HCEC 1CT (cell line): Measurements from ENCODE around the gene BARHL2.

ENCODE experiments used
- DNase-seq: peaks from one replicate; pipeline ENCODE4 v3.0.0-alpha.2; 2017

The BARHL2 gene

DNA sequence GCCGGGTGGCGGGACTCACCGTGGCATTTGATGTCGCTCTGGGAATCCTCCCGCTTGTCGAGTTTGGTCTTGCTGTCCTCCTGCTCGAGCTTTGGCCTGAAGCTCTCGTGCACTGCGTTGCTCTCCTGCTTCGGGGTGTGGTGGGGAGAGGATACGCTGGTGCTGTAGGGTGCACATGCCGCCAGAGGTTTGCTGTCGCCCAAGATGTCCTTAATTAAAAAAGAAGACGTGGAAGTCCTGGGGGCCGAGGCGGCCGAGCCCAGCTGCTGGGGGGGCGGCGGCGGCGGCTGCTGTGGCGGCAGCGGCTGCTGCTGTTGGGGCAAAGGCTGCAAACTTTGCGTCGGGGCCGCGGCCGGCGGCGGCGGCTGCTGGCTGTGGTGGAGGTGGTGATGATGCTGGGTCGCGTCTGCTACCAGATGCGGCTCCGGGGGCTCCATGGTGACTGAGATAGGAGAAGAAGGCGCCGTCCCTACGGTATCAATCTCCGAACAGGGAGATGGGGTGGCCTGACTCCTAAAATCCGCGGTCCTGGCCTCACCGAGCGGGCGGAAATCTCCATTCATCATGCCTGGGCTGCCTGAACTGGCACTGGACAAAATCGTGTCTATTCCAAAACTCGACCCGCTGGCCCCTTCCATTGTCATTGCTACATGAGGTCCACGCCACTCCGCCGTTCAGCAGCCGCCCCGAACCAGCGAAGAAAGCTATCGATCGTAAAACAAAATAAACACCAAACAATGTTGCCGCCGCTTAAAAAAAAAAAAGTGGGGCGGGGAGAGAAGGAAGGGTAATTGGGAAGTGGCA, at the start of gene BARHL2:
BARHL2 (minus strand) TSS at position 751 of the 804 bp plus-strand sequence; CDS start at position 644, 107 bp downstream.
- DNase-seq, result no peak

DNA sequence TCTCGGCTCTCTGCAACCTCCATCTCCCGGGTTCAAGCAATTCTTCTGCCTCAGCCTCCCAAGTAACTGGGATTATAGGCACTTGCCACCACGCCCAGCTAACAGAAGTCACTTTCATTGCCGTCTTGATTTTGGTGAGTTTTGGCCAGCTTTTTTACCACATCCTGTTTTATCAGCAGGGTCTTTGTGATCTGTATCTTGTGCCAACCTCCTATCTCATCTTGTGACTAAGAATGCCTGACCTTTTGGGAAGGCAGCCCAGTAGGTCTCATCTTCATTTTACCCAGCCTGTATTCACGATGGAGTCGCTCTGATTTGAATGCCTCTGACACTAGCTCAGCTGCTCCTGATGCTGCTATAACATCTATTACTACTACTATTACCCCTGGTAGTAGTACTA, 46.8 kb upstream of the BARHL2 start:
- DNase-seq, result no peak

GRCh38 chr1:90763506-90763905, 46.4 kb upstream of the BARHL2 start:
- DNase-seq, result no peak

- no peak for DNase-seq
Measured at GRCh38 chr1:90761781-90762589, 44.9 kb upstream of the BARHL2 start.

DNA sequence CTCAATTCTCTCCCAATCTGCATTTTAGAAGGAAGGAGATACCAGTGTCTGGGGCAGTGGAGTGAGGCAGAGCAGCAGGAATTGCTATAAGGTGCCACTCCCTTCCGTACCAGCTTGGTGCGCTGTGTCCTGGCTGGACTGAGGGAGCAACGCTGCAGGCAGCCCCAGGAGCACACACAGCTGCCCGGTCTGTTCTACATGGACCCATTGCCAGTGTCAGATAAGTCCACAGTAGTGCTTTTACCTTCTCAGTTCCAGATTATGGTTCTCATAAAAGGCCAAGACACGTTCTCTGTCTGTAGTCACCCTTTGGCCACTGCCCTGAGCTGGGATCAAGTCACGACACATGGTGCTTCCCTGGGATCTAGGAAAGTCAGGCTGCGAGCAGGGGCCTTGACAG, 44.1 kb upstream of the BARHL2 start:
- DNase-seq, result no peak

DNA sequence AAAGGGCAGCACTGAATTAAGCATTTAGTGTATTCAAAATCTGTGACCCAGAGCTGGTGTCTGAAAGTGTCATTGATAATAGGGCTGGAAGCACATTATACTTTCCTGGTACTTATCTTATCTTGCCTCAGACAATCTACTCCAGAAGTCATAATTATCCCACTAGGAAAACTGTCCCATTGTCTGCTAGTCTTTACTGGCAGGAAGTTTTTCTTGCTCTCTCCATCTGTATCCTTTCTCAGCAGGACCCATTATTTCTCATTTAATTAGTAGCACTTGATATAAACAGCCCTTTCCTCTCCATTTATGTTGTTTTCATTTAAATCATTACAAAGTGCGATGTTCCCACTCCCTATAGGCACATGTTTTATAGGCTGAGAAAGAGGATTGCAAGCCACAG, 36.5 kb upstream of the BARHL2 start:
- no peak for DNase-seq

DNA sequence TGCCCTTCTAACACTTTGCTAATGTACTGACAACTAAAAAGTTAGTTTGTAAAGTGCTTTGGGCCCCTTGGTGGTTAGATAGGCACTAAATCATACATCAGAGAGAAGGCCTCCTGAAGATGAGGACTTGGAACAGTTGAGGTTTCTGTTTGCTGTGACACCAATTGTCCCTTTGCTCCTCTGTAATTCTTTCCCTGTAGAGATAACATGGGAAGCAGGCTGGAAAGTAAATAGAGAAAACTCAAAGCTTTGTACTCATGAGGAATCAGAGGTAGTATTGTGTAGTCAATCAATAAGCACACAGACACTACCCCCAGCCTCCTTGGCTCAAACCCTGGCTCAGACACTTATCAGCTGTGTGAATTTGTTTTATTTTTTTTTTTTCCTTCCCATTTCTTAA, 31.6 kb upstream of the BARHL2 start:
- DNase-seq, result no peak

GRCh38 chr1:90746857-90747256, 29.8 kb upstream of the BARHL2 start:
- DNase-seq, result no peak

GRCh38 chr1:90745972-90746371, 28.9 kb upstream of the BARHL2 start:
- no peak for DNase-seq

- no peak for DNase-seq
Measured at GRCh38 chr1:90732136-90732535, 15.0 kb upstream of the BARHL2 start.

DNA sequence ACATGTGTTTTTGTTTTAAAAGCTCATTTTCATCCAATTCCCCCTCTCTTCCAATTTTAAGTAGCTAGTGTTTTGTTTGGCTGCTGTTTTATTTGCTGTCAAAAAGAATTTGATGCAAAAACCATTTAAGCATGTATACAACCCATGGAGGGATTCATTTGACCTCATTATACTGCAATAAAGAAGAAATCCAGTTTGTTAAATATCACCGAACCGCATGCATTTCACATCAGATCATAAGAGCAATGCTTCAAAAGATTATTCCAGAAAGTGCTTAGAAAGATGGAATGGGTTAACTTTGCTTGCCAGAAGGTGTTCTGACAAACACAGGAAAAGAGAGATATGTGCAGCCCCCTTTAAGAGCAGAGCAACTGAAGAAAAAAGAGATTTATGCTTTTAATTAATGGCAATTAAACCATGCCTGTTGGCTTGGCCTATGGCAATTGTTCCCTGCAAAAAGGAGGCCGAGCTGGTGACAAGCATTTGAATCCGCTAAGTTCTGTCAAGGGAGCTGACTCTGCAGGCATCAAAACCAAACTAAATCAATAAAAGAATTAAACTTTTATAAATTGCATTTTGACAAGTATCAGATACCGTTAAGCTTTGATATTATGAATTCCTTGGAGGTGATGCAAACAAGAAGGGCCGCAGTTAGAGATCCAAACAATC, 14.4 kb upstream of the BARHL2 start:
- DNase-seq, result no peak

DNA sequence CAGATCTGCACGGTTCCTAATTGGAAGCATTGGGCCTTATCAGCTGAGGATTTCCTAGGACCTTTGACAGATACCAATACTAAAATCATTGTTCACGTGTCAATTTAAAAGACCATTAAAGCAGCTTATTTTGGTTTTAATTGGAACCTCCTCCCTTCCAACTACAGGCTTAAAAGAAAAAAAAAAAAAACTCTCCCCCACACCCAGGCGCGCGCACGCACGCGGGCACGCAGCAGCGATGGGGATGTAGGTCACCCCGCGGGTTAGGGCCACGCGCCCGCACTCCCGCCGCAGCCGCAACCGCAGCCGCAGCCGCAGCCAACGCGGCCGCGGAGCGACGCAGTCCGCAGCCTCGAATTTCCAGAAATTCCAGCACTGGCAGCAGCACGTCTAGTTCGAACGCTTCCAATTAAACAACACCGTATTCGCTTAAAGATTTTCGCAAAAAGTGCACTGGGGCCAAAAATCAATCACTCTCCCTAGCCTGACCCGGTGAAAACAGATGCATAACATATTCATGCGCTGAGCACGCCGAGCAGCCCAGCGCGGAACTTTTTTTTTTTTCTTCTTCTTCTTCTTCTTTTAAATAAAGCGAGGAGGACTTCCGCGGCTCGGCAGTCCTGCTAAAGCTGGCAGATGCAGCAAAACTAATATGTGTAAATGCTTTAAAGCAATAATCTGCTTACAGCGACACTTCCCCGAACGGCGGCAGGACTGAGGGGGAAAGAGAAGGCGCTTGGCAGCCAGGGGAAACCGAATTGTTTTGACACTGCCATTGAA, 13.3 kb upstream of the BARHL2 start:
- no peak for DNase-seq

DNA sequence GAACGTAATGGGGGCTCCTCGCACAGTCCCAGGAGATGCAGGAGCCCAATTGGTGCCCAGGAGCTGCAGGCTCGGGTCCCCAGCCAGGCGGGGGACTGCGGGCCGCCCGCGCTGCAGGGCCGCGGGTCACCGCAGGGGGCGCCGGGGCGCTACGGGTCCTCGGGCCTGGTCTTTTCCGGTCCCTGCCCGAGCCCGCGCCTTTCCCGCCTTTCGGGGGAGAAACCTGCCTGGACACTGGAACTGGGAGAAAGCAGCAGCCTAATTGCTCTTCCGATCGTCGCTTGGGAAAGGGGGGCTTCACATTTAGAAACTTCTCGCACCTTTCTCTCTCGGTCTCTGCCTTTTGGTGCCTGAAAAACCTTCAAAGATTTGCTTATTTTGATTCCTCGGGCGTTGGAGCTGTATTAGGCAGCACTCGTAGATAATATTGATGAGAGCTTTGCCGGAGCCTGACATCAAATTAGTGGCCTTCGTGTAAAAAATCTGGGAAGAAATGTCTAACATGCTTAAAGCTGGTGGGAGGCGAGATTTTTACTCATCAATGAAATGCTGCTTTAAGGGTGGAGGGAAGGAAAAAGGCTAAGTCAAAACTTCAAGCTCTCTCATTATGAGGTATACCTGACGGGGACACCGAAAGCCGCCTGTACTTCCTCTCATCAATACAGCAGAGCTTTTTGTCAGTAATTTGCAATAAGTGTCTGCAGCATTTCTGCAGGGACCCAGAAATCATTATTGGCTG, 12.6 kb upstream of the BARHL2 start:
- DNase-seq, result no peak

GRCh38 chr1:90728502-90729287, 11.6 kb upstream of the BARHL2 start:
- no peak for DNase-seq

DNA sequence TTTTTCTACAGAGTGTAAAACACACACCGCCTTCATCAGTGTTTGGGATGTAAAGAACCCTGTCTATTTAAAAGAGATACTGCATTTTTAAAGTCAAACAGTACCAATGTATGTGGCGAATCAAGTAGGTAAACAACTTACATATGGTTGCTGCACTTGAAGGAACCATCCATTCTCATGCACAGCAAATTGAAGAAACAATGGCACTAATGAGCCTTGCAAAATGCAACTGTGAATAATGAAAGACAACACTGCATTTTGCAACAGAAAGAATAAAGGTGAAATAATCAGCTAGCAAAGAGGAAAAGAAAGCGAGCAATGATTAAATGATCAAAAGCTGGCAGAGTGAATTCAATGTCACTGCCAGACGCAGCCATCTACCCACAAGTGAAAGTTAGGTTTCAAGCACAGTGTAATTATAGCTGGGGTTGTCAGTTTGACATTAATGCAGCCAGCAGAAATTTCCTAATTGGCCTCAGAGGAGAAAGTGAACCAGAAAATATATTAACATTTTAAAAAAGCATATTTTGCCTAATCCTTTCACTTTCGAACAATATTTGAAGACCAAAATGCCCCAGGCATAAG, 10.9 kb upstream of the BARHL2 start:
- DNase-seq, result no peak

- DNase-seq, result no peak
Measured at GRCh38 chr1:90726986-90727480, 9.9 kb upstream of the BARHL2 start.

GRCh38 chr1:90726425-90726985, 9.4 kb upstream of the BARHL2 start:
- no peak for DNase-seq

DNA sequence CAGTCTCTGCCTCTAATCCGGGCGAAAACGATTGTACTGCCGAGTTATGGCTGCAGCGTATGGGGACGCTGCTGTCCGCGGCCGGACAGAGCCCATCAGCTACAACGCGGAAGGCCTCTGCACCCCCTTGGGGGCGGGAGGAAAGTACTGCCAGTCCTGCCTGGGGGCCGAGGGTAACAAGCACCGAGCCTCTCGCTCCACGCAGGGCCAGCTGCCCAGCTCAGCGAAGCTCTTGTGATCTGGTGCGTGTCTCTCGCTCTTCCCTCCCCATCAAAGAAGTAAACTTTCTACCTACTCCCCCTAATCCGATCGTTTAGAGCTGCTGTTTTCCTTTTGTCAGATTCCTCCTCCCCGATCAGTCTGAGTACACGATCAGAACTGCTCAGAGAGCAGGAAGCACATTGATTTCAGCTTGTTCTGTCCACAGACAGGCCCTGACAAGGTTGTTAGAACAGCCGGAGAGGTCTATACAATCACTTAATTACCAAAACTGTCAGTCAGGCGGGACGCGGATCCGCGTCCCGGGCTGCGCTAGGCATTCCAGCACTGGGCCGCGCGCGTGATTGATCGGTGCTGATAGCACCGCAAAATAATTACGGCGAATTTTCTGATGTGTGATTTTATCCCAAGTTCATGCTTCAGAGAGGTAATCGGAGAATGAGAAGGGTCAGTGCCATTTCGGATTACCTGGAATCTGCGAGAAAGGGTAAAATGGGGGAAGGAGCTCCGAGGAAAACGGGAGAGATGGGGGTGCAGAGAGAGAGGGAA, 8.7 kb upstream of the BARHL2 start:
- no peak for DNase-seq

- DNase-seq, result no peak
Measured at GRCh38 chr1:90724926-90725656, 8.0 kb upstream of the BARHL2 start.
